ENCODE data around the gene WT1. TPM values are rescaled to one million over a fixed set of nuclear protein-coding genes. Genes with fewer than 3 reads are reported as not detected.
A peak's percentile ranks its signal among the peaks of the same experiment; 100 is the strongest.

Gene WT1
- not detected for total RNA-seq

DNA sequence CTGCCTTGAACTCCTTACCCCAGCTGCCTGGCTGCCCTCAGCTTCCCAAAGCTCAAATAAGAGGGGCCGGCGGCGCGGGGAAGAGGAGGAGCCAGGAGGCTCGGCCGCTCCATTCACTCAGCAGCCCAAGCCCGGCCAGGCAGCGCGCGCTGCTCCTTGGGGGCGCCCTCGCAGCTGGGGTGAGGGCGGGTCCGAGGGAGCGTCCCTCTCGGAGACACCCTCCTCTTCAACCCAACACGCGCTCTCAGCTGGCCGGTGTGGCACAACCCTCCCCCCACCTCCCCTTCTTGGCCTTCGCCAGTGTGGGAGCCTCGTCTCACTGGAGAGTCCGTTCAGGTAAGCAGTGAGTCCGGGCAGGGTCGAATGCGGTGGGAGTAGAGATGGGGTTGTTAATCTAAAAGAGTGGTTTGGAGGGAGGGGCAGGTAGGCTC lies at the start of gene WT1:
Gene WT1, minus strand, starts transcription at position 29 of the 431 bp plus-strand sequence.
- H3K4me1 ChIP-seq = peaks cover 0 to 3% of the 10 kb centered on the region in 2 donors
- in situ Hi-C loops (cut with MboI; ENCODE audit: low sequenced_read_pairs in 4 of 4) = no loop called here
- intact Hi-C loops (cut with DNase I; ENCODE audit: low total_unique reads) = no loop called here

DNA sequence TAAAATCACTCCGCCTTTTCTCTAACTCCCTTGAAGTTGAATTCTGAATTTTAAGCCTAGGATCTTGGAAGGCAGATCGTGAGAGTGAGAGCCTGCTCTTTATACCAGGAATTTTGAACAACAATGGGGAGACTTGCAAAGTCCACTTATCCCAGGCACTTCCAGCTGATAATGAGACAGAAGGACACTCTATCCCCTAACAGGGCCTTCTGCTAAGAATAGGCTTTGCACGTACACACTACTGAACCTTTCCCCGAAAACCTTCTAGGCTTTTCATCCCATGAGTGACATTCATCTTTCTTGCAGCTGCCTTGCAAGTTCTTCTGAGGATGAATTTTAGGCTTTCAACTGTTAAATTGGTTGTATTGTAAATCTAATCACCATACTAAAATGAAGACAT lies 44.0 kb upstream of the WT1 start:
- in situ Hi-C loops (cut with MboI; ENCODE audit: low sequenced_read_pairs in 4 of 4) = no loop called here
- DNase-seq = no peak

More for the DNA sequence above, at the start of gene WT1:
- Histone ChIP-seq H3K4me3 (peak within 1 kb of the TSS in 1 of 4 donors; percentile 13), H3K27ac (no peak within 1 kb of the TSS), H3K9me3 (no peaks in the 10 kb centered on the region), H3K36me3 (no peaks in the 10 kb centered on the region), H3K27me3 (peaks cover 80 to 96% (median 95%) of the 10 kb centered on the region in 3 donors)
- DNase-seq = no peak
- no peak for ATAC-seq
- TF ChIP-seq POLR2A (IDR thresholded peaks at IDR 0.05) = no peak
- TF ChIP-seq, protein P1, sequence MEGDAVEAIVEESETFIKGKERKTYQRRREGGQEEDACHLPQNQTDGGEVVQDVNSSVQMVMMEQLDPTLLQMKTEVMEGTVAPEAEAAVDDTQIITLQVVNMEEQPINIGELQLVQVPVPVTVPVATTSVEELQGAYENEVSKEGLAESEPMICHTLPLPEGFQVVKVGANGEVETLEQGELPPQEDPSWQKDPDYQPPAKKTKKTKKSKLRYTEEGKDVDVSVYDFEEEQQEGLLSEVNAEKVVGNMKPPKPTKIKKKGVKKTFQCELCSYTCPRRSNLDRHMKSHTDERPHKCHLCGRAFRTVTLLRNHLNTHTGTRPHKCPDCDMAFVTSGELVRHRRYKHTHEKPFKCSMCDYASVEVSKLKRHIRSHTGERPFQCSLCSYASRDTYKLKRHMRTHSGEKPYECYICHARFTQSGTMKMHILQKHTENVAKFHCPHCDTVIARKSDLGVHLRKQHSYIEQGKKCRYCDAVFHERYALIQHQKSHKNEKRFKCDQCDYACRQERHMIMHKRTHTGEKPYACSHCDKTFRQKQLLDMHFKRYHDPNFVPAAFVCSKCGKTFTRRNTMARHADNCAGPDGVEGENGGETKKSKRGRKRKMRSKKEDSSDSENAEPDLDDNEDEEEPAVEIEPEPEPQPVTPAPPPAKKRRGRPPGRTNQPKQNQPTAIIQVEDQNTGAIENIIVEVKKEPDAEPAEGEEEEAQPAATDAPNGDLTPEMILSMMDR (IDR thresholded peaks at IDR 0.05 in 4 of 5, conservative IDR thresholded peaks at IDR 0.05 in 1 of 5) = no peak

DNA sequence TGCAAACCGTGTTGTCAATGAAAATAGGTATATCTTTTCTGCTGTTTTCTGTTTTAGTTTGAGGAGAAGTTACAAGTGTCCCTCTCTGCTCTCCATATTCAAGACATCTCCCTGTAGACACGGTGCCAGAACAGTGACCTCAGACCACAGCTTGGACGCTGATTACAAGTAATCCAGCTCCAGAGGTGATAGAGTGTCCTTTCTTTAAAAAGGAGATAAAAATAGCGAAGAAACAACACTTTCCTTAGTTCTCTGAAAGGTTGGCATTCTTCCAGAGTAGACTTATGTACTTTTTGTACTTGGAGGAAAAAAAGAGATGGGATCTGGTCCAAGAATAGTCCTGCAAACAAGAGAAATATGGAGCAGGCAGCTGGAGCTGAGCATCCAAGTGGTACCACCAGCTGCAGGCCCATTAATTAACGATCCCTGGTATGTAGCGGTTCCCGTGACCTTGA lies 43.0 kb upstream of the WT1 start:
- in situ Hi-C loops (cut with MboI; ENCODE audit: low sequenced_read_pairs in 4 of 4) (no loop called here), intact Hi-C loops (cut with DNase I; ENCODE audit: low total_unique reads) (no loop called here)
- TF ChIP-seq POLR2A (IDR thresholded peaks at IDR 0.05) = no peak
- TF ChIP-seq, protein P1 (IDR thresholded peaks at IDR 0.05 in 4 of 5, conservative IDR thresholded peaks at IDR 0.05 in 1 of 5) = no peak
- Histone ChIP-seq H3K4me1 (no peaks in the 10 kb centered on the region), H3K4me3 (no peak overlapping the region), H3K36me3 (no peaks in the 10 kb centered on the region), H3K27me3 (no peaks in the 10 kb centered on the region), H3K27ac (no peak overlapping the region), H3K9me3 (no peaks in the 10 kb centered on the region)
- ATAC-seq (no peak), DNase-seq (no peak)

More for the DNA sequence above, 44.0 kb upstream of the WT1 start:
- Histone ChIP-seq H3K36me3 (no peaks in the 10 kb centered on the region), H3K27ac (no peak overlapping the region), H3K9me3 (no peaks in the 10 kb centered on the region), H3K4me1 (no peaks in the 10 kb centered on the region), H3K4me3 (no peak overlapping the region), H3K27me3 (no peaks in the 10 kb centered on the region)
- TF ChIP-seq POLR2A (IDR thresholded peaks at IDR 0.05) = no peak
- TF ChIP-seq, protein P1 (IDR thresholded peaks at IDR 0.05 in 4 of 5, conservative IDR thresholded peaks at IDR 0.05 in 1 of 5) = no peak
- intact Hi-C loops (cut with DNase I; ENCODE audit: low total_unique reads) = no loop called here
- ATAC-seq = no peak

DNA sequence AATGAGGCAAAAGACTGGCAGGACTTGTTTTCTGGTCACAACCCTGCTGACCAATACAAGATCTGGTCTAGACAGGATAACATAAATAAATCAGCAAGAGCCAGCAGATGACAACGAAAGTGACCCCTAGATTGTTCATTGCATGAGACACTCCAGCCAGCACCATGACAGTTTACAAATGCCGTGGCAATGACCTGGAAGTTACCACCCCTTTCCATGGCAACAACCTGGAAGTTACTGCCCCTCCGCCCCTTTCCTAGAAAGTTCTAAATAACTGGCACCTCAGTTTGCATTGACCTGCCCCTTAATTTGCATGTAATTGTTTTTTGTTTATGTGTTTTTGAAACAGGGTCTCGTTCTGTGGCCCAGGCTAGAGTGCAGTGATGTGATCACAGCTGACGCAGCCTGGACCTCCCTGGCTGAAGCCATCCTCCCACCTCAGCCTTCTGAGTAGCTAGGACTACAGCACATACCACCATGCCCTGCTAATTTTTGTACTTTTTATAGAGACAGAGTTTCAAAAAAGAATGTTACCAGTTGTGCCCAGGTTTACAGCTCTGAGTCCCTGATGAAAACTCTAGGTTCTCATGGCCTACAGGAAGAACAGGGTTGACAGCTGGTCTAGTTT lies 38.1 kb upstream of the WT1 start:
- H3K9me3 ChIP-seq = no peaks in the 10 kb centered on the region
- ATAC-seq (no peak), DNase-seq (no peak)
- H3K27me3 ChIP-seq = no peaks in the 10 kb centered on the region
- H3K4me1 ChIP-seq = no peaks in the 10 kb centered on the region
- no peaks in the 10 kb centered on the region for H3K36me3 ChIP-seq
- in situ Hi-C loops (cut with MboI; ENCODE audit: low sequenced_read_pairs in 4 of 4) = no loop called here
- no peak overlapping the region for H3K4me3 ChIP-seq
- intact Hi-C loops (cut with DNase I; ENCODE audit: low total_unique reads) = no loop called here
- TF ChIP-seq, protein P1 (IDR thresholded peaks at IDR 0.05 in 4 of 5, conservative IDR thresholded peaks at IDR 0.05 in 1 of 5) = no peak
- TF ChIP-seq POLR2A (IDR thresholded peaks at IDR 0.05) = no peak
- no peak overlapping the region for H3K27ac ChIP-seq

All from gastrocnemius medialis (tissue), 4 donors.